ELF-1 (cell line): ENCODE measurements around the gene HAX1.
A peak's percentile ranks its signal among the peaks of the same experiment; 100 is the strongest.
"Not testable (repeated sequence)": the region's sequence is repeated elsewhere in the genome, so short reads cannot be mapped to it uniquely, and the experiment has no call there.

ENCODE experiments used
- DNase-seq: peaks from one replicate; pipeline ENCODE4 v3.0.0-alpha.2; 2016; ENCODE audit warnings: low read depth, low spot score

HAX1 gene

DNA sequence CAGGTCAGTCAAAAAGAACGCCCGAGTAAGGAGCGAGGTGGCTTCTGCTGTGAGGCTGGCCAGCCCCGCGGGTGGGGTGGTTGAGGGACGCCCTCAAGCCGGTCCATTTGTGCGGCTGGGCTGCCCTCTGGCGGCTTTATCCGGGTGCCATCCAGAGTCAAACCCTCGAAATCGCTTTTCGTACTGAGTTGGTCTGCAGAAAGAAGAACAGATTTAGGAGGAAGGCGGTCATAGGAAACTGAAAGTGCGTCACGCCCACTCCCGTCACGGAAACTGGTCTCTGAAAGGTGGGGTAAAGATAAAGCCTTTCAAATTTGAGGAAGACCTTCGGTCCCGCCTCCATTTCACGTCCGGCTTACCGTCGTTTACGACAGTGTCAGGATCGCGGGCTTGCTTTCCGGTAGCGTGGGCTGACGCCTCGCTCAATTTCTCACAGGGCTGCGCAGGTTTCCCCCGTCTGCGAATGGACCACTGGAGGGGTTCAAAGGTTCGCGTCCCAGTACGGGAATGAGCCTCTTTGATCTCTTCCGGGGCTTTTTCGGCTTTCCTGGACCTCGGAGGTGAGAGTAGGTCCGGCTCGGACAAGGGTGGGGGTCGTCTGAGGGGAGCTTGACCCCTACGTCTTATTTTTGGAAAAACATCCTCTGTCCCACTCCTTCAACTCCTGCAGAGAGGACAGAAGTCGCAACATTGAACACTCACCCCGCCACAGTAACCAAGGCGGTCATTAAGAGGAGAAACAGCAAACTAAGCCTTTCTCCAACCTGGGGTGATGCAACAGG lies at the start of gene HAX1:
TSS of gene HAX1 (plus strand) at position 413 of the 782 bp plus-strand sequence. CDS start at position 508, 95 bp downstream.
- peak; percentile 96 for DNase-seq

DNA sequence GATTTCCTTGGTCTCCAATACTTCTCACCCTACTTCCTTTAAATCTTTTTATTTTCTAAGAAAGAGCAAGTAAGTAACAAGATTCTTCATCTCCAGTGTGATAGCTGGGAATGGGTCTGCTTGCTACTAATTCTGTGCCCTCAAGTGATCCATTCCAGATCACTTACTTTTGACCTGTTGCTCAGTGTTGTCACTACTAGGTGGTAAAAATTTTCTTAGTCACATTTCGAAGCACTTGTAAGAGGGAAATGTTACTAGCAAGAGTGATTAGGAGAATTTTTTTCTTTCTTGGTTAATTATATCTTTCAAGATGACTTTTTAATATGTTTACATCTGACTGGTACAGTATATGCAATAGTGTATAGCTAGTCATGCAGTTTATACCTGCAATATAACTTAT lies 49.5 kb upstream of the HAX1 start:
- DNase-seq, result no peak

- no peak for DNase-seq
These were observed 48.8 kb upstream of the HAX1 start for GRCh38 chr1:154223621-154224020.

DNA sequence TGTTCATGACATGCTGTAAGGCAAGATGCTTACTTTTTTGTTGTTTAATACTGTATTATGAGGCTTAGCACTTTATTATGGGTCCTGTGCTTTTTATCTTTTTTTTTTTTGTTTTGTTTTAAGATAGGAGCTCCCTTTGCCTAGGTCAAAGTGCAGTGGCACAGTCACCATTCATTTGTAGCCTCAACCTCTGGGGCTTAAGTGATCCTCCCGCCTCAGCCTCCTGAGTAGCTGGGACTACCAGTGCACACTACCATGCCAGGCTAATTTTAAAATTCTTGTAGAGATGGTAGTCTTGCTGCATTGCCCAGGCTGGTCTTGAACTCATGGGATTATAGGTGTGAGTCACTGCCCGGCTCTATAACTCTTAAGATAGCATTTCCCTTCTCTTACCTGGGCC lies 47.1 kb upstream of the HAX1 start:
- DNase-seq, result no peak

GRCh38 chr1:154231112-154231511 lies 41.3 kb upstream of the HAX1 start:
- not testable (repeated sequence) for DNase-seq

DNA sequence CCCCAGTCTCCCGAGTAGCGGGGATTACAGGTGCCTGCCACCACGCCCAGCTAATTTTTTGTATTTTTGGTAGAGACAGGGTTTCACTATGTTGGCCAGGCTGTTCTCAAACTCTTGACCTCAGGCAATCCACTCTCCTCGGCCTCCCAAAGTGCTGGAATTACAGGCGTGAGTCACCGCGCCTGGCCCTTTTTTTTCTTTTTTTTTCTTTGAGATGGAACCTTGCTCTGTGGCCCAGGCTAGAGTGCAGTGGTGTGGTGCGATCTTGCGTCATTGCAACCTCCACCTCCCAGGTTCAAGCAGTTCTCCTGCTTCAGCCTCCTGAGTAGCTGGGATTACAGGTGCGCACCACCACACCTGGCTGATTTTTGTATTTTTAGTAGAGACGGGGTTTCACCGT lies 39.3 kb upstream of the HAX1 start:
- DNase-seq, result peak; percentile 4

GRCh38 chr1:154236855-154237254 lies 35.6 kb upstream of the HAX1 start:
- DNase-seq, result no peak

- DNase-seq, result no peak
These were observed 35.0 kb upstream of the HAX1 start for GRCh38 chr1:154237435-154237834.

DNA sequence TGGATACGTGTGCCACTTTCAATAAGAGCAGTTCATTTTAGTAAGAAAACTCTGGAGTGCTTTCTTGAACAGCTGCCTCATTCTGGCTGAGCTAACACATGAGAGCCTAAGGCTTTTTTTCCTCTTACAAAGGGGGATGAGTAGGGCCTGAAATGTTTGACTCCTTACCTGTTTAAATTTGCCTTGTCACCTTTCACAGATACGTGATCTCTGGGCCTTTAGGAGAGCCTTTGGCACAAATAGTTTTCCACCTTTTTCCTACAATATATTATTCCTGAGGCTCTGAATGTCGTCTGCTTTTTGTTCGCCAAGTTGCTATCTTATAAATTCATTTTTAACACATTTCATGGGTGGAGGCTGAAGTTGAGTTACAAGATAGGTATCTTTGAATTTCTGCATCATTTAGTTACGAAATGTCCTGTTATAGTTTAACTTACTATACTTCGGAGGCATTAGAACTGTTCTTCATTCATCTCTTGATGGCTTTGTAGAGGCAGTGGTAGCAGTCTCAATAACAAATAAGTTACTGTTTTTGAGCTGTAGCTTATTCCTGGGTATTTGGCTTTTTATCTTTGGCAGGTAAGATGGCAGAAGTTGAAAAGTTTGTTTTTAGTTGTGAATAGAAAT lies 34.4 kb upstream of the HAX1 start:
- DNase-seq, result no peak

DNA sequence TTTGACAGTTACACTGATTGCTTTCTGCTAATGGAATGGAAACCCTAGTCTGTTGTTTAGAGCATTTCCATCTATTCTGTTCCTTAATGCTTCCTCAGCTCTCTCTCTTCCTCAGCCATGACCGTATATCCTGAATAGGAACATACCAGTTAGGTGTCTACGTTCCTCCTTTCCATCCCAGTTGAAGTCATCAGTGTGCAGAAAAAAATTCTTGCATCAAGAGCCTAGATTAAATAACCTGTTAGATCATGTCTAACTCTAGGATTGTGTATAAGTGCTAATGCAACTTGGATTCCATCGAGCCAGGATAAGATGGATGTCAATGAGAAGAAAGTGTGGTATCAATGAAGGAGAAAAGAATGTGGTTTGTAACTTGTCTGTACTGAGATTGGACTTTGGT lies 32.9 kb upstream of the HAX1 start:
- no peak for DNase-seq

DNA sequence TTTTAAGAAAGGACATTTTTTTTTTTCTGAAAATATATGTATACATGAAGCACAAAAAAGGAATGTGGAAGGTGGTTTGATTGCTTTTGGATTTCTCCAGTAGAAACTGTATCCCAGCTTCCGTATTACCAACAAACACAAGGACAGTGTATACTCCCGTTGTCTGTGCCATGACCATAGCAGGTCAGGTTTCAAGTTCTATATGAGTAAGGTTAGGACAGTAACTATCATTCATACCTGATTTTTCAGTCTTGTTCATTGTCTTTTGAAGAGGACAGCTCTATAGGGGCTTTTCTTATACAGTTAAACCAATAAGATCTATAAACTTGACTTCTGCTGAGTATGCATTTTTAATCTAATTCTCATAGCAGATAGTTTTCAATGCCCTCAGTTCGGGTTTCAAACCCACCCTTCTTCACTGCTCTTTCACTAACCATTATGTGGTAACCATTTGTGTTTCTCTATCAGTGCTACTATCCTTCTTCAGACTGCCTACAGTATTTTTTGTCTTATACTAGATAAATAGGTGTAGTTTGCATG lies 32.1 kb upstream of the HAX1 start:
- no peak for DNase-seq

DNA sequence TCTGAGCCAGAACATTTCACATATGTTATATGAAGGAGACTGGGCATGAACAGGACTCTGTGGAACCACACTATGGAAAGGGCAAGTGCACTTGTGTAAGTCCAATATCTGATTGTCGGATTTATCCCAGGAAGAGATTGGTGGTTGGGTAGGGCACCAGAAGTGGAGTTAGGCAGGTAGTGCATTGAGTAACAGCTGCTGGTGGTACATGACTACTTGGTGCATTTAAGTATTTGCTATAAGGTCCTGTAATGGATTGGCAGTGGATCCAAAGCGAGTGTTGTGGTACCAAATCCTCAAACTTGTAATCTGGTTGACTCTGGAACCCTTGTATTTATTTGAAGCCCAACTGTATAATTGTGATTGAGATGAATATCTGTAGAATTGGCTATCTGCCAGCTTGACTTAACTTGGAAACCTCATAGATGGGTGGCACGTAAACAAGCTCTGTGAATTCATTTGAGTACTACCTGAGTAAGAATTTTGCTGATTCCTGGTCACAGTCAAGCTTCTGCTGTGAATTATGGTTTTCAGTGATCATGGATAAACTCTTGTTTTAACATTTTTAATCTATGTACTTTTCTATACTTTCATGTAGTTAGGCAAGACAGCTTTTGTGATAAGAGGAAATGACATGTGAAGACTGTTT lies 30.6 kb upstream of the HAX1 start:
- DNase-seq, result no peak

DNA sequence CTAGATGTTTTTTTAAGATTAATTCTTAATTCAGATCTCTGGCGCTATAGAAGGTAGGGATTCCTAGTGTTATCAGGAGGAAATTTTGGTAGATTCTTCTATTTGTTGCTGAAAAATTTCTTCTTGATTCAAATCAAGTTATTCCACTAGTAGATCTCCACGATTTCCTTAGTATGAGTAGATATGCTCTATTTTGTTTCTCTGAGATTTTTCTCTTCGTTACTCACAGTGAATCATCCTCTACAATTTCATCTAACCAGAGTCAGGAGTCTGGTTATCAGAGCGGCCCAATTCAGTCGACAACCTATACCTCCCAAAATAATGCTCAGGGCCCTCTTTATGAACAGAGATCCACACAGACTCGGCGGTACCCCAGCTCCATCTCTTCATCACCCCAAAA lies 18.8 kb upstream of the HAX1 start:
- no peak for DNase-seq

GRCh38 chr1:154256686-154257085 lies 15.7 kb upstream of the HAX1 start:
- DNase-seq, result no peak

GRCh38 chr1:154258784-154259183 lies 13.6 kb upstream of the HAX1 start:
- DNase-seq, result no peak

DNA sequence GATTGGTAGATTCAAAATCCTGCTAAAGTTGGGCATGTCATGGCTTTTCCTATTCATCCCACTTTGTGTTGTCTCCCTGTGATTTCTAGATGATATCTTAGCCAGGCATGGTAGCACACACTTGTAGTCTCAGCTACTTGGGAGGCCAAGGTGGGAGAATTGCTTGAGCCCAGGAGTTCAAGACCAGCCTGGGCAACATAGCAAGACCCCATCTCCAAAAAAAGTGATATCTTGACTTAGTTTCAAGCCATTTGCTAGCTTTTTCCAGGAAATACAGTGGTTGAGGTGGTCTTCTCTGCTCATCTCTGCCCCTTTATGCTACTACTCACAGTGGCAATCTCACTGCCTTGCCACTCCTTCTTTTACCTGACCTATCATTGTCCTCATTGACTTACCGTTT lies 12.3 kb upstream of the HAX1 start:
- DNase-seq, result no peak

- DNase-seq, result no peak
These were observed 8.7 kb upstream of the HAX1 start for GRCh38 chr1:154263465-154264332.

GRCh38 chr1:154264454-154264853 lies 8.0 kb upstream of the HAX1 start:
- DNase-seq, result no peak

- no peak for DNase-seq
These were observed 6.8 kb upstream of the HAX1 start for GRCh38 chr1:154265586-154265985.

- DNase-seq, result no peak
These were observed 1.6 kb upstream of the HAX1 start for GRCh38 chr1:154270833-154271232.

DNA sequence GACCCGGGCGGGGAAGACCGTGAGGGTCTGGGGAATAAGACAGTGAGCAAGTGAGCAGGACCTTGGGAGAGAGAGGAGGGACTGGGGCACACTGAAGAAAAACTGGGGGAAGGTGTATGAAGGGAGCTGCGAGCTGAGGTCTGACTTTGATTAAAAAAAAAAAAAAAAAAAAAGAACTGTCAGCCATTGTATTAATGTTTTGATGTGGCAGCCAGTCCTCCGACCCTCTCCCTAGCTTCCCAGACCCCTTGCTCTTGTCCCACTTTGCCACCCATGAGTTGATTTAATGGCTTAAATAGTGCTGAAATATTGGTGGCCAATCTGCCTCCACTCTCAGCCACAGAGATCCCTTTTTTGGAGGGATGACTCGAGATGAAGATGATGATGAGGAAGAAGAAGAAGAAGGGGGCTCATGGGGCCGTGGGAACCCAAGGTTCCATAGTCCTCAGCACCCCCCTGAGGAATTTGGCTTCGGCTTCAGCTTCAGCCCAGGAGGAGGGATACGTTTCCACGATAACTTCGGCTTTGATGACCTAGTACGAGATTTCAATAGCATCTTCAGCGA lies 652 bp downstream of the HAX1 start:
- peak; percentile 6 for DNase-seq
